ENCODE data around the gene STEEP1. TPM values are rescaled to one million over a fixed set of nuclear protein-coding genes. Genes with fewer than 3 reads are reported as not detected.

Gene STEEP1
- total RNA-seq, 1 donor from 2014 or later = 55.5 TPM

DNA sequence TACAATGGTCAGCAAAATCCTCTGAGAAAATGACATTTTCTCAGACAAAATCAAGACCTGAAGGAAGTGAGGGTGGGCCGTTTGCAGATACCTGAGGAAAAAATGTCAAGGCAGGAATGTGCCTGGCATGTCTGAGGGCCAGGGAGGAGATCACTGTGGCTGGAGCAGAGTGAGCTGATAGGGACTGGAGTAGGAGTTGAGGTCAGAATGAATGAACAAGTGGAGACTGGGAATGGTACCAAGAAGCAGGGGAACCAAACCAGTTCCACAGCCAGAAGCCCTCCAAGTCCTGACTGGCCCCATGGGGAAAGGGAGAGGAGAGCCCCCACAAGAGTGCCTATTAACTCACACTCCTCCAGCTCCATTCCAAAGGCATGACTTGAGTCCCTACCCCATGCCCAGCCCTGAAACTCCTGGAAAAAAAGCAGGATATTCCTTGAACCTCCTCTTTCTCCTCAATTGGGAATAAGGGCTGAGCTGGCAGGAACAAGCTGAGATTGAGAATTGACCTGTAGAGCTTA is 41.5 kb downstream of the STEEP1 start:
- no peaks in the 10 kb centered on the region for H3K36me3 ChIP-seq (ENCODE audit: control insufficient read depth, insufficient read depth, low read length)
- TF ChIP-seq, protein P1, sequence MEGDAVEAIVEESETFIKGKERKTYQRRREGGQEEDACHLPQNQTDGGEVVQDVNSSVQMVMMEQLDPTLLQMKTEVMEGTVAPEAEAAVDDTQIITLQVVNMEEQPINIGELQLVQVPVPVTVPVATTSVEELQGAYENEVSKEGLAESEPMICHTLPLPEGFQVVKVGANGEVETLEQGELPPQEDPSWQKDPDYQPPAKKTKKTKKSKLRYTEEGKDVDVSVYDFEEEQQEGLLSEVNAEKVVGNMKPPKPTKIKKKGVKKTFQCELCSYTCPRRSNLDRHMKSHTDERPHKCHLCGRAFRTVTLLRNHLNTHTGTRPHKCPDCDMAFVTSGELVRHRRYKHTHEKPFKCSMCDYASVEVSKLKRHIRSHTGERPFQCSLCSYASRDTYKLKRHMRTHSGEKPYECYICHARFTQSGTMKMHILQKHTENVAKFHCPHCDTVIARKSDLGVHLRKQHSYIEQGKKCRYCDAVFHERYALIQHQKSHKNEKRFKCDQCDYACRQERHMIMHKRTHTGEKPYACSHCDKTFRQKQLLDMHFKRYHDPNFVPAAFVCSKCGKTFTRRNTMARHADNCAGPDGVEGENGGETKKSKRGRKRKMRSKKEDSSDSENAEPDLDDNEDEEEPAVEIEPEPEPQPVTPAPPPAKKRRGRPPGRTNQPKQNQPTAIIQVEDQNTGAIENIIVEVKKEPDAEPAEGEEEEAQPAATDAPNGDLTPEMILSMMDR (IDR thresholded peaks at IDR 0.05; ENCODE audit: insufficient read depth, low read length, severe bottlenecking) = no peak
- FAIRE-seq (peak; percentile 13), DNase-seq (ENCODE audit: low read depth) (peak; percentile 71)
- H3K4me3 ChIP-seq (ENCODE audit: low read depth, low read length) = no peak overlapping the region
- H3K27me3 ChIP-seq (ENCODE audit: control insufficient read depth, insufficient read depth, low read length) = no peaks in the 10 kb centered on the region

DNA sequence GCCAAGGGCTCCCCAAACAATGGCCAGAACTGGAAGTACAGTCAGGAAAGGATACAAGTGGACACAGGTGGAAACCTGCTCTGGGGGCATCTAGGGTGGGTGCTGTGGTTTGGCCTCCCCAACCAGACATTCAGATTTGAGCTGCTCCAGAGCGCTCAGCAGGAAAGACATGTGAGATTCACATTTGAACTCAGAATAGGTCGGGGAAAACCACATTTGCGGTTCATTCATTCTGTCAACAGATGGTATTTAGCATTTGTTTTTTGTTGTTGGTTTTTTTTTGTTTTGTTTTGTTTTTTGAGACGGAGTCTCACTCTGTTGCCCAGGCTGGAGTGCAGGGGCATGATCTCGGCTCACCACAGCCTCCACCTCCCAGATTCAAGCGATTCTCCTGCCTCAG is 44.0 kb downstream of the STEEP1 start:
- FAIRE-seq (no peak), DNase-seq (ENCODE audit: low read depth) (no peak)
- no peaks in the 10 kb centered on the region for H3K27me3 ChIP-seq (ENCODE audit: control insufficient read depth, insufficient read depth, low read length)
- H3K4me3 ChIP-seq (ENCODE audit: low read depth, low read length) = no peak overlapping the region
- TF ChIP-seq, protein P1 (IDR thresholded peaks at IDR 0.05; ENCODE audit: insufficient read depth, low read length, severe bottlenecking) = no peak
- H3K36me3 ChIP-seq (ENCODE audit: control insufficient read depth, insufficient read depth, low read length) = no peaks in the 10 kb centered on the region

DNA sequence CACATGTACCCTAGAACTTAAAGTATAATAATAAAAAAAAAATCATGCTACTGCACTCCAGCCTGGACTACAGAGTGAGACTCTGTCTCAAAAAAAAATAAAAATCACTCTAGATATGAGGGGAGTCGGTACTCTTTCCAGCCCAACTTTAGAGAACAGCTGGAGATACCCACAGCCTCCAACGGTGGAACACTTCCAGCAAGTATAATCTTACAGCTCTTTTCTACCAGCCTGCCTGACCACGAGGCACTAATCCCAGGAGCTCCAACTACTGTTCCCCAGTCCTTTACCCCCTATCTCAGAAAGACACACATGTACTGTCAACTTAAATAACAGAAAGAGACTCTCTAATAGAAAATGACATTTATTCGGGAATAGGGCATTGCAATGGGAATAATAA is 46.8 kb downstream of the STEEP1 start:
- FAIRE-seq = no peak
- no peaks in the 10 kb centered on the region for H3K36me3 ChIP-seq (ENCODE audit: control insufficient read depth, insufficient read depth, low read length)
- TF ChIP-seq, protein P1 (IDR thresholded peaks at IDR 0.05; ENCODE audit: insufficient read depth, low read length, severe bottlenecking) = no peak
- no peak for DNase-seq (ENCODE audit: low read depth)
- no peaks in the 10 kb centered on the region for H3K27me3 ChIP-seq (ENCODE audit: control insufficient read depth, insufficient read depth, low read length)
- H3K4me3 ChIP-seq (ENCODE audit: low read depth, low read length) = no peak overlapping the region

DNA sequence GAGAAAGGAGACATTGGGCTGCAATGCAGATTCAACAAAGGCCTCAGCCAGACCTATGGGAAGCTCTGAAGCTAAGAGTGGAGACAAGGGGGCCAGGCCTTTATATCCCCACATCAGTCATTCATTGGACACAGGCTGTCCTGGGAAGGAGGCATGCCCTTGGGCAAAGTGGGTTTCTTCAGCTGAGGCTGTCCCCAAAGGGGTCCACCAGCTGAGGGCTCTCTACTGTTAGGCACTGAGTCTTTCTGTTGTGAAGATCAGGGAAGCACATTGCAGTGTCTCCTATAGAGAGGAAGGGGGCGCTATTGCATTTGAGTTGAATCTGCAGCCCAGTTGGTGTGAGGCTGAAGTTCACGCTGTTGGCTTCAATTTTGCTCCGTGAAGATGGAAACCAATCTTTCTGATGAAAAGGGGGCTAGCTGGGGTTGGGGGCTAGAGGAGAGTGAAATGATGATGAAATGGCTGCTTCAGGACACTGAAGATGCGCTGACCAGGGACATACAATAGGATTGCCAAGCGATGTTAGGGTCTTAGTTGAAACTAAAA is 49.0 kb downstream of the STEEP1 start:
- H3K27me3 ChIP-seq (ENCODE audit: control insufficient read depth, insufficient read depth, low read length) = no peaks in the 10 kb centered on the region
- TF ChIP-seq, protein P1 (IDR thresholded peaks at IDR 0.05; ENCODE audit: insufficient read depth, low read length, severe bottlenecking) = peak; percentile 78
- peak; percentile 44 for DNase-seq (ENCODE audit: low read depth)
- no peak overlapping the region for H3K4me3 ChIP-seq (ENCODE audit: low read depth, low read length)
- no peak for FAIRE-seq
- H3K36me3 ChIP-seq (ENCODE audit: control insufficient read depth, insufficient read depth, low read length) = no peaks in the 10 kb centered on the region

DNA sequence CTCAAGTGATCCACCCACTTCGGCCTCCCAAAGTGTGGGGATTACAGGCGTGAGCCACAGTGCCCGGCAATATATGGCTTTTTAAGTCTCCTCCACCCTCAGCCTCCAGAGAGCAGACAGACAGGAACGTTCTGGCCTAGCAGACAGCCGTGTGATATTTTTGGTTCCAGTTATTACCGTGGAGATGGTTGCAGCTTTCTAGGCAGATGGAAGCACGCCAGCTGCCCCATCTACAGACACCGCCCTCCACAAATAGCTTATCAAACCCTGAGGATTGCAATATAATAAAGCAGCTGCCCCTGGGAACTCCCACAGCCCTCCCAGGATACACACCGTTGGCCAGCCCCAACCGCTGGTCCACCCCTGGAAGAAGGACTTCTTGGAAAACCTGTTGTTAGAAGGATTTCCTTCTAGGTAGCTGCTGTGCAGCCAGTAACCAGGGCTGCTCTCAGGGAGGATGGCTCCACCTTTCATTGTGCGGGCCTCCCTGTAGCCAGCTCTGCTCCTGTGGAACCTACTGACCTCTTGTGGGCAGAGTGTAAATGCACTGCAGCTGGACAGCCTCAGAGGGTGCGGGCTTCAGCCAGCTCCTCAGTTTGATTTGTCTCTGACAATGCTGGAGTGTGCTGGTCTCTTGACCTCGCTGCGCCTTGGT is 52.9 kb downstream of the STEEP1 start:
- no peak for FAIRE-seq
- peak; percentile 55 for DNase-seq (ENCODE audit: low read depth)
- TF ChIP-seq, protein P1 (IDR thresholded peaks at IDR 0.05; ENCODE audit: insufficient read depth, low read length, severe bottlenecking) = peak; percentile 80
- H3K4me3 ChIP-seq (ENCODE audit: low read depth, low read length) = no peak overlapping the region
- no peaks in the 10 kb centered on the region for H3K27me3 ChIP-seq (ENCODE audit: control insufficient read depth, insufficient read depth, low read length)
- no peaks in the 10 kb centered on the region for H3K36me3 ChIP-seq (ENCODE audit: control insufficient read depth, insufficient read depth, low read length)

All from bronchial epithelial cell (primary cell).